H1 (cell line): ENCODE data around the gene VEPH1. TPM values are rescaled to one million over a fixed set of nuclear protein-coding genes. Genes with fewer than 3 reads are reported as not detected.

Source experiments
- CTCF ChIA-PET: fragments of 300-600 bp; sonication (Branson Sonifier 250); formaldehyde crosslinking; loops from one replicate; lab custom pipeline; 2021; ENCODE audit not compliant: partially characterized antibody; lab: Charles Lee
- POLR2A ChIA-PET: fragments of 300-600 bp; sonication (Branson Sonifier 250); formaldehyde crosslinking; loops from one replicate; lab custom pipeline; 2021; ENCODE audit warnings: inconsistent platforms; ENCODE audit not compliant: partially characterized antibody; lab: Charles Lee
- DNase-seq, 2 experiments: peaks; one replicate each; pipeline versions ENCODE4 v3.0.0 to v3.0.0-alpha.2; 2010 to 2022; ENCODE audit warnings: low spot score in 2 of 2, low read depth in 1 of 2, mixed read lengths in 1 of 2
- FAIRE-seq: peaks from 2 replicates; lab custom pipeline; 2011; peaks lifted over from hg19 to GRCh38; lab: Jason Lieb, UNC
- H2AFZ ChIP-seq: 2 replicates; pipeline ENCODE4 v1.8.1; 2012; ENCODE audit warnings: low read length, inconsistent platforms
- H2AK5ac ChIP-seq: 2 replicates; pipeline ENCODE4 v1.6.1; 2013; ENCODE audit warnings: low read depth, low read length
- H2BK120ac ChIP-seq: replicated peaks from 2 replicates; pipeline ENCODE3; 2013; ENCODE audit warnings: low read depth, low read length, inconsistent platforms
- H2BK12ac ChIP-seq: 2 replicates; pipeline ENCODE4 v1.6.1; 2013; ENCODE audit warnings: low read depth, low read length
- H2BK15ac ChIP-seq: 2 replicates; pipeline ENCODE4 v1.6.1; 2013; ENCODE audit warnings: low read length
- H2BK20ac ChIP-seq: 2 replicates; pipeline ENCODE4 v1.6.1; 2013; ENCODE audit warnings: low read length
- H2BK5ac ChIP-seq: 2 replicates; pipeline ENCODE4 v1.6.1; 2013; ENCODE audit warnings: low read depth, low read length
- H3K14ac ChIP-seq: 2 replicates; pipeline ENCODE4 v1.6.1; 2013; ENCODE audit warnings: inconsistent platforms; ENCODE audit not compliant: insufficient read length
- H3K18ac ChIP-seq: 2 replicates; pipeline ENCODE4 v1.6.1; 2013; ENCODE audit warnings: low read length; ENCODE audit errors: extremely low read depth
- H3K23ac ChIP-seq: 2 replicates; pipeline ENCODE4 v1.6.1; 2013; ENCODE audit warnings: inconsistent platforms; ENCODE audit not compliant: insufficient read length
- H3K23me2 ChIP-seq: 2 replicates; pipeline ENCODE4 v1.6.1; 2013; ENCODE audit warnings: low read depth, low read length
- H3K27ac ChIP-seq: 2 replicates; pipeline ENCODE4 v1.6.1; 2011; ENCODE audit warnings: low read depth, low read length, inconsistent platforms
- H3K27me3 ChIP-seq, 4 experiments: replicated peaks in 1 of 4; 1 replicate in 1 of 4; 2 replicates in 3 of 4; pipeline versions ENCODE4 v1.6.1 to v1.8.1; 2011 to 2013; ENCODE audit warnings: low read length in 3 of 4, mild to moderate bottlenecking in 3 of 4, inconsistent platforms in 2 of 4, mixed read lengths in 2 of 4, moderate library complexity in 1 of 4; ENCODE audit not compliant: control insufficient read depth in 3 of 4, insufficient read depth in 3 of 4; ENCODE audit errors: extremely low read depth in 1 of 4
- H3K36me3 ChIP-seq, 4 experiments: 2 replicates each; pipeline versions ENCODE4 v1.6.1 to v1.8.1; 2011 to 2013; ENCODE audit warnings: mild to moderate bottlenecking in 4 of 4, low read length in 3 of 4, moderate library complexity in 2 of 4, control low read depth in 1 of 4, inconsistent platforms in 1 of 4; ENCODE audit not compliant: insufficient read depth in 4 of 4, control insufficient read depth in 2 of 4
- H3K4ac ChIP-seq: replicated peaks from 2 replicates; pipeline ENCODE3; 2013; ENCODE audit warnings: low read length, low read depth, mixed read lengths, inconsistent platforms; ENCODE audit not compliant: insufficient read length
- H3K4me1 ChIP-seq, 4 experiments: replicated peaks in 1 of 4; 1 replicate in 1 of 4; 2 replicates in 3 of 4; pipeline versions ENCODE4 v1.6.1 to v1.8.1; 2011 to 2013; ENCODE audit warnings: low read length in 3 of 4, inconsistent platforms in 2 of 4, mixed read lengths in 1 of 4; ENCODE audit not compliant: insufficient read depth in 4 of 4, control insufficient read depth in 3 of 4
- H3K4me2 ChIP-seq, 2 experiments: 2 replicates each; pipeline versions ENCODE4 v1.6.1 to v1.8.1; 2011 to 2013; ENCODE audit warnings: low read depth in 2 of 2, low read length in 2 of 2, control low read depth in 1 of 2, inconsistent platforms in 1 of 2, mild to moderate bottlenecking in 1 of 2; ENCODE audit not compliant: insufficient read depth in 1 of 2
- H3K4me3 ChIP-seq, 4 experiments: fragments of 200-600, 300-600 bp in 1 of 4; sonication (generic), shearing (Covaris generic), sonication (Bioruptor Twin) in 1 of 4; 2 replicates each; pipeline versions ENCODE4 v1.5.1 to v1.8.1; 2011 to 2016; ENCODE audit warnings: low read length in 4 of 4, low read depth in 3 of 4, control low read depth in 2 of 4, inconsistent platforms in 2 of 4, mild to moderate bottlenecking in 2 of 4, mixed read lengths in 1 of 4, moderate library complexity in 1 of 4; ENCODE audit not compliant: insufficient read depth in 2 of 4; ENCODE audit errors: extremely low read depth in 1 of 4
- H3K56ac ChIP-seq: replicated peaks from 2 replicates; pipeline ENCODE3; 2013; ENCODE audit warnings: low read depth, mild to moderate bottlenecking, mixed read lengths, low read length, inconsistent platforms; ENCODE audit not compliant: insufficient read length
- H3K79me1 ChIP-seq: 2 replicates; pipeline ENCODE4 v1.6.1; 2013; ENCODE audit warnings: low read depth, low read length, control low read depth
- H3K79me2 ChIP-seq, 2 experiments: 2 replicates each; pipeline versions ENCODE4 v1.6.1 to v1.8.1; 2012 to 2013; ENCODE audit warnings: low read length in 2 of 2, mild to moderate bottlenecking in 2 of 2, inconsistent platforms in 1 of 2; ENCODE audit not compliant: insufficient read depth in 2 of 2, control insufficient read depth in 1 of 2
- H3K9ac ChIP-seq, 4 experiments: replicated peaks in 1 of 4; 1 replicate in 1 of 4; 2 replicates in 3 of 4; pipeline versions ENCODE4 v1.6.1 to v1.8.1; 2011 to 2013; ENCODE audit warnings: low read depth in 3 of 4, low read length in 3 of 4, control low read depth in 2 of 4, mild to moderate bottlenecking in 2 of 4, moderate library complexity in 2 of 4, inconsistent platforms in 1 of 4; ENCODE audit errors: extremely low read depth in 1 of 4
- H3K9me3 ChIP-seq, 2 experiments: 2 replicates each; pipeline versions ENCODE4 v1.6.1 to v1.8.1; 2012 to 2013; ENCODE audit warnings: mild to moderate bottlenecking in 2 of 2, moderate library complexity in 2 of 2, control low read depth in 1 of 2, inconsistent platforms in 1 of 2, low read depth in 1 of 2, low read length in 1 of 2, mixed read lengths in 1 of 2; ENCODE audit not compliant: insufficient read depth in 2 of 2
- H4K20me1 ChIP-seq, 2 experiments: replicated peaks in 1 of 2; 2 replicates each; pipeline versions ENCODE3 to v1.8.1; 2011 to 2013; ENCODE audit warnings: inconsistent platforms in 2 of 2, low read length in 2 of 2, mild to moderate bottlenecking in 1 of 2; ENCODE audit not compliant: insufficient read depth in 2 of 2, control insufficient read depth in 1 of 2
- H4K5ac ChIP-seq: 2 replicates; pipeline ENCODE4 v1.6.1; 2013; ENCODE audit warnings: low read length, low read depth, mixed read lengths, inconsistent platforms; ENCODE audit not compliant: insufficient read length
- H4K8ac ChIP-seq: 2 replicates; pipeline ENCODE4 v1.8.0; 2013; ENCODE audit warnings: mild to moderate bottlenecking, moderate library complexity, low read length, inconsistent platforms; ENCODE audit not compliant: insufficient read depth; ENCODE audit errors: extremely low read depth
- H4K91ac ChIP-seq: replicated peaks from 2 replicates; pipeline ENCODE3; 2013; ENCODE audit warnings: low read length, mixed read lengths, inconsistent platforms; ENCODE audit not compliant: insufficient read length
- CREB1 ChIP-seq: IDR thresholded peaks from 2 replicates; pipeline ENCODE4 v1.6.1; 2012; ENCODE audit warnings: inconsistent platforms
- KDM5A ChIP-seq: fragments of 200-600 bp; IDR thresholded peaks from 2 replicates; pipeline ENCODE4 v1.7.1; 2012; ENCODE audit warnings: mild to moderate bottlenecking, low read length, inconsistent platforms, mixed read lengths
- MAX ChIP-seq: IDR thresholded peaks from 2 replicates; pipeline ENCODE4 v1.6.1; 2012; ENCODE audit warnings: inconsistent platforms
- POLR2A ChIP-seq, 2 experiments: IDR thresholded peaks; 1 replicate in 1 of 2; 2 replicates in 1 of 2; pipeline ENCODE4 v1.6.1; 2011; ENCODE audit warnings: low read depth in 2 of 2, low read length in 2 of 2, mild to moderate bottlenecking in 2 of 2; ENCODE audit errors: control extremely low read depth in 1 of 2
- POU5F1 ChIP-seq: IDR thresholded peaks from 2 replicates; pipeline ENCODE4 v1.6.1; 2011; ENCODE audit warnings: low read depth, mild to moderate bottlenecking, low read length, moderate library complexity
- RNF2 ChIP-seq: fragments of 200-900, 300-1000 bp; sonication (generic); IDR thresholded peaks from 2 replicates; pipeline ENCODE4 v1.7.1; 2016; ENCODE audit warnings: borderline replicate concordance, low read depth, mild to moderate bottlenecking, antibody characterized with exemption, low read length; ENCODE audit not compliant: poor library complexity, severe bottlenecking; ENCODE audit errors: missing control alignments
- WGBS, 2 experiments: shearing (Covaris generic) in 1 of 2; methylation state at CpG; one replicate each; pipeline versions ENCODE4 v1.1.6 to v1.1.7; 2013 to 2015; ENCODE audit warnings: low lambda C conversion rate in 2 of 2, mixed read lengths in 2 of 2, inconsistent platforms in 1 of 2, low coverage in 1 of 2, missing lambda C conversion rate in 1 of 2; ENCODE audit not compliant: insufficient replicate concordance in 2 of 2, insufficient coverage in 1 of 2, insufficient read length in 1 of 2; ENCODE audit errors: extremely low coverage in 1 of 2, missing lambda C conversion rate in 1 of 2; 5-methylcytosine and 5-hydroxymethylcytosine counted together
- polyA plus RNA-seq, 7 experiments: library from polyadenylated mRNA; depleted of rRNA in 3 of 7; stranded (reverse) in 5 of 7; unstranded in 2 of 7; fragments of >200 nt in 5 of 7; fragments of 200-250 nt in 2 of 7; gene quantifications; 1 replicate in 5 of 7; 2 replicates in 1 of 7; 4 replicates in 1 of 7; pipeline versions ENCODE4 v1.2.1 to v1.2.3, GENCODE V29; 2011 to 2013; ENCODE audit warnings: missing spikeins in 2 of 7, mixed read lengths in 2 of 7
- total RNA-seq: library from RNA; stranded (reverse); fragmentation: NEBNext Ultra II Directional; extraction: Animal tissue kit (Norgen Biotek cat#: 25700); gene quantifications from 2 replicates; pipeline ENCODE4 v1.2.1, GENCODE V29; 2021

VEPH1 gene
- total and polyA plus RNA-seq, 2 of the 8 experiments (the other 6 are each of a cell fraction or from before 2014, with no cell fraction given) = 12.0 to 18.3 TPM

GRCh38 chr3:157259825-157260224 lies 243.4 kb downstream of the VEPH1 start:
- FAIRE-seq (no peak), DNase-seq (no peak)
- H4K91ac ChIP-seq = no peak overlapping the region
- H3K27me3 ChIP-seq = no peaks in the 10 kb centered on the region
- no peaks in the 10 kb centered on the region; a peak in 1 of 8 replicates for H3K36me3 ChIP-seq
- H3K14ac ChIP-seq = no peak overlapping the region
- H3K9me3 ChIP-seq = no peaks in the 10 kb centered on the region
- H3K27ac ChIP-seq = no peak overlapping the region
- peaks cover 0 to 17% (median 2%) of the 10 kb centered on the region in 4 experiments; a peak in 5 of 7 replicates for H3K4me1 ChIP-seq
- WGBS, 2 experiments = 91% methylated on average over 2 of the region's 2 CpGs; no CpG with 5 or more reads in 1 of the 2 experiments
- no peak overlapping the region for H2BK12ac ChIP-seq
- H3K4me3 ChIP-seq = no peak overlapping the region
- no peak overlapping the region for H4K5ac ChIP-seq
- H3K4ac ChIP-seq = no peak overlapping the region
- no peak overlapping the region for H2BK5ac ChIP-seq
- H3K9ac ChIP-seq = no peak overlapping the region
- no peak overlapping the region for H3K4me2 ChIP-seq
- H4K8ac ChIP-seq = no peak overlapping the region
- no peak overlapping the region for H3K23ac ChIP-seq
- H3K79me1 ChIP-seq = no peaks in the 10 kb centered on the region
- TF ChIP-seq RNF2 = no peak
- TF ChIP-seq POU5F1 = no peak
- no peak for TF ChIP-seq CREB1
- TF ChIP-seq POLR2A (IDR thresholded peaks at IDR 0.05; ENCODE audit: control extremely low read depth in 1 of 2, low read depth in 2 of 2, low read length in 2 of 2) = no peak
- TF ChIP-seq MAX = no peak
- no peak for TF ChIP-seq KDM5A
- POLR2A ChIA-PET = no interaction called here
- no peak overlapping the region for H2BK20ac ChIP-seq
- H3K18ac ChIP-seq = no peak overlapping the region
- no peak overlapping the region for H3K56ac ChIP-seq
- H2BK120ac ChIP-seq = no peak overlapping the region
- no peak overlapping the region for H2BK15ac ChIP-seq
- H2AFZ ChIP-seq = no peak overlapping the region
- no peaks in the 10 kb centered on the region for H3K23me2 ChIP-seq
- no peaks in the 10 kb centered on the region for H4K20me1 ChIP-seq
- no peak overlapping the region for H2AK5ac ChIP-seq
- CTCF ChIA-PET = no interaction called here
- H3K79me2 ChIP-seq = no peaks in the 10 kb centered on the region
